Thyroid gland (tissue), 4 donors: ENCODE results near the gene ATE1. TPM values are rescaled to one million over a fixed set of nuclear protein-coding genes. Genes with fewer than 3 reads are reported as not detected.

Source experiments
- DNase-seq, 2 donors: peaks; one replicate each; pipeline ENCODE4 v3.0.0-alpha.2; 2019
- H3K27ac ChIP-seq, 3 donors: fragments of 200-600 bp; sonication (generic); 1 replicate in 2 of 3; 2 replicates in 1 of 3; pipeline ENCODE4 v1.5.1; 2016 to 2019; ENCODE audit warnings: mild to moderate bottlenecking in 1 of 3, moderate library complexity in 1 of 3
- H3K27me3 ChIP-seq: fragments of 200-600 bp; sonication (generic); one replicate; pipeline ENCODE4 v1.5.1; 2019
- H3K36me3 ChIP-seq, 2 donors: fragments of 200-600 bp; sonication (generic); one replicate each; pipeline ENCODE4 v1.5.1; 2016 to 2019
- H3K4me1 ChIP-seq, 2 donors: fragments of 200-600 bp; sonication (generic); one replicate each; pipeline ENCODE4 v1.5.1; 2017 to 2019
- H3K4me3 ChIP-seq, 3 donors: fragments of 200-600 bp; sonication (generic); replicated peaks in 1 of 3; 1 replicate in 2 of 3; 2 replicates in 1 of 3; pipeline ENCODE4 v1.5.1; 2016; ENCODE audit warnings: mild to moderate bottlenecking in 1 of 3
- H3K9me3 ChIP-seq: fragments of 200-600 bp; sonication (generic); one replicate; pipeline ENCODE4 v1.5.1; 2017
- POLR2A ChIP-seq, 2 donors: fragments of 450-650 bp; IDR thresholded peaks; one replicate each; pipeline ENCODE4 v1.6.1; 2017; ENCODE audit warnings: antibody characterized with exemption in 2 of 2, mild to moderate bottlenecking in 2 of 2, moderate library complexity in 1 of 2
- WGBS, 2 donors: methylation state at CpG; one replicate each; pipeline ENCODE4 v1.1.5; 2017; 5-methylcytosine and 5-hydroxymethylcytosine counted together
- intact Hi-C: fragments of 100-400 bp; cut with DNase I; formaldehyde crosslinking; loops from one replicate; pipeline ENCODE4 v1.15.1; 2023
- total RNA-seq, 4 donors: library from RNA; depleted of rRNA; stranded (reverse); fragments of >200 nt; gene quantifications; one replicate each; pipeline ENCODE4 v1.2.3, GENCODE V29; 2016
- TF ChIP-seq, protein P1 (sequence below), 6 experiments: fragments of 200-600 bp in 3 of 6; fragments of 450-650 bp in 3 of 6; sonication (generic) in 3 of 6; IDR thresholded peaks; one replicate each; pipeline ENCODE4 v1.5.1; 2016 to 2019; ENCODE audit warnings: antibody characterized with exemption in 6 of 6, mild to moderate bottlenecking in 2 of 6, inconsistent platforms in 1 of 6, moderate library complexity in 1 of 6

The ATE1 gene
- total RNA-seq, 4 donors from 2014 or later = 47.3 to 66.0 (median 58.0) TPM

DNA sequence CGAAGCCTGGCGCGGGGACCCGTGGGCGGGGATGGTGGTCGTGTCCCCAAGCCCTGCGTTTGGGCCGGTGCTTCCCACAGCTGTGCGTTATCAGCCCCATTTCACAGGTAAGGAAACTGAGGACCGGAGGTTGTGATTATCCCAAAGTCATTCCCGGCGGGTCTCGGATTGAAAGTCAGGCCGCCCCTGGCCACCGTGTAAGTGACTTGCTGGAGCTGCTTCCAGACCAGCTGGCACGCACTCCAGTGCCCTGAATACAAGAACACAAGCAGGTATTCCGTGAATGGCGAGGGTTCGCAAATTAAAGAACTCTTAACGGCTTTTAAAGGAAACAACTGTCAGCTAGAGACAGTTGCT is 675 bp upstream of the ATE1 start:
- peak overlapping the region; percentile 99 to 100 (median 99) for H3K27ac ChIP-seq
- no peak for TF ChIP-seq POLR2A (IDR thresholded peaks at IDR 0.05)
- TF ChIP-seq, protein P1, sequence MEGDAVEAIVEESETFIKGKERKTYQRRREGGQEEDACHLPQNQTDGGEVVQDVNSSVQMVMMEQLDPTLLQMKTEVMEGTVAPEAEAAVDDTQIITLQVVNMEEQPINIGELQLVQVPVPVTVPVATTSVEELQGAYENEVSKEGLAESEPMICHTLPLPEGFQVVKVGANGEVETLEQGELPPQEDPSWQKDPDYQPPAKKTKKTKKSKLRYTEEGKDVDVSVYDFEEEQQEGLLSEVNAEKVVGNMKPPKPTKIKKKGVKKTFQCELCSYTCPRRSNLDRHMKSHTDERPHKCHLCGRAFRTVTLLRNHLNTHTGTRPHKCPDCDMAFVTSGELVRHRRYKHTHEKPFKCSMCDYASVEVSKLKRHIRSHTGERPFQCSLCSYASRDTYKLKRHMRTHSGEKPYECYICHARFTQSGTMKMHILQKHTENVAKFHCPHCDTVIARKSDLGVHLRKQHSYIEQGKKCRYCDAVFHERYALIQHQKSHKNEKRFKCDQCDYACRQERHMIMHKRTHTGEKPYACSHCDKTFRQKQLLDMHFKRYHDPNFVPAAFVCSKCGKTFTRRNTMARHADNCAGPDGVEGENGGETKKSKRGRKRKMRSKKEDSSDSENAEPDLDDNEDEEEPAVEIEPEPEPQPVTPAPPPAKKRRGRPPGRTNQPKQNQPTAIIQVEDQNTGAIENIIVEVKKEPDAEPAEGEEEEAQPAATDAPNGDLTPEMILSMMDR (IDR thresholded peaks at IDR 0.05) = no peak
- no peaks in the 10 kb centered on the region for H3K9me3 ChIP-seq
- peak; percentile 59 to 63 for DNase-seq
- intact Hi-C loops = loop anchor here (5.0 kb wide), 1 partner anchor 124 kb away; no protein-coding TSS in a partner anchor
- H3K4me3 ChIP-seq = peak overlapping the region; percentile 82 to 100 (median 98)
- WGBS, 2 donors = 0 to 1% methylated on average over 5 to 20 of the region's 20 CpGs
- no peaks in the 10 kb centered on the region for H3K27me3 ChIP-seq
- peaks cover 26 to 28% of the 10 kb centered on the region in 2 donors for H3K4me1 ChIP-seq
- H3K36me3 ChIP-seq = no peaks in the 10 kb centered on the region

DNA sequence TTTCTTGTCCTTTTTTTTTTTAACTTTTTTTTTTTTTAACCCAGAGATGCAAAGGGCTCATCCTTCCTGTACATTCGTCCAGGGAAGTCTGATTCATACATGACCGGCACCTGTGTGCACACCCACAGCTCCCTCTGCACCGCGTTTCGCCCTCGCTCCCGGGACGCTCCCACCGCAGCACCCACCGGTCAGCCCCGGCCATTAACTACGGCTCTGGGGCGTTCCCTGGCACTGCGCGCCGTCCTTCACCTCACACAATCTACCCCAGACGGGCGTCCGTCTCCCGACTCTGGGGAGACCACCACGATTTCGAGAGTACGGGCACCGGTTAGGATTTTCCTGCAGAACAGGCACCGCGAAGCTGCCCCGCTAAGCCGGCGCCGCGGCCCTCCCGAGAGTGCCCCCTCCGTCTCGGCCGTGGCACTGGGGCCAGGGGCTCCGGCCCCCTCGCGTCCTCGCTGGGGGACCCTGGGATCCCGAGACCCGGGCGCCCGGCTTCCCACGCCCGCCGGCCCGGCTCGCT is 452 bp downstream of the ATE1 start:
- intact Hi-C loops = loop anchor here (5.0 kb wide), 1 partner anchor 125 kb away; no protein-coding TSS in a partner anchor

DNA sequence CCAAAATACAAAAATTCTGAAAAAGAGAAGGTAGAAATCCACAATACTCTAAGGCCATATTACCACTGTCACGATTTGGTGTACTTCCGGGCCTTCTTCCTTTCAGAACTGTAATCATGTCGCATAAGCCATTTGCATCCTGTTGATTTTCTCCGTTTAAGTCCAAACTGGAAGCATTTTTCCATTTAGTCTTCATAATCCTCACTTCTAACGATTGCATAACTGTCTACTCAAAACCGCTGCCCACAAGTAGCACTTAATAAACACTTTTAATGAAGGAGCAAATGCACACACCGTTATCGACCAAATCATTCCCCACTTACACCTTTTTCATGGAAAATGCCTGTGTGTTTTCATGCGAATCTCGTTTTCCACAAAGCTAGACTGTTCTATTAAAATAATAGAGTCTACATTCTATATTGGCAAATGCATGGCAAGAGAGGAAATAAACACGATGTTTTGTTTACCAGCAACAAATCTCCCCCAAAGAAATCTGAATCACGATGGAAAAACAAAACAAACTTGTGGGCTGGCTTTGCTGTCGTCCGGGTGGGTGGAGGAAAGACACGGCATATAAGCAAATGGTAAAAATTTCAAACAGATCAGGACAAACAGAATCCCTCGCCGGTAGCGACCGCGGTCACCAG is 1.0 kb downstream of the ATE1 start:
- intact Hi-C loops = loop anchor here (5.0 kb wide), 1 partner anchor 126 kb away; no protein-coding TSS in a partner anchor
- Histone ChIP-seq H3K27me3 (no peaks in the 10 kb centered on the region), H3K36me3 (peaks cover 0 to 5% of the 10 kb centered on the region in 2 donors), H3K4me1 (peaks cover 22 to 26% of the 10 kb centered on the region in 2 donors), H3K4me3 (peak overlapping the region; percentile 54 to 100 (median 86)), H3K27ac (peak overlapping the region; percentile 99 to 100 (median 99)), H3K9me3 (no peaks in the 10 kb centered on the region)
- TF ChIP-seq, protein P1 (IDR thresholded peaks at IDR 0.05) = no peak
- peak in 1 of 2 donors; percentile 30 for TF ChIP-seq POLR2A (IDR thresholded peaks at IDR 0.05)
- WGBS, 2 donors = 1 to 2% methylated on average over 20 of the region's 20 CpGs
- DNase-seq = no peak

More for the DNA sequence above, 452 bp downstream of the ATE1 start:
- peak overlapping the region; percentile 54 to 100 (median 86) for H3K4me3 ChIP-seq
- no peaks in the 10 kb centered on the region for H3K9me3 ChIP-seq
- WGBS, 2 donors = 0% methylated on average over 12 to 29 of the region's 48 CpGs
- peak overlapping the region; percentile 99 to 100 (median 99) for H3K27ac ChIP-seq
- DNase-seq = peak; percentile 64 to 67
- peaks cover 26 to 28% of the 10 kb centered on the region in 2 donors for H3K4me1 ChIP-seq
- no peaks in the 10 kb centered on the region for H3K27me3 ChIP-seq
- no peak for TF ChIP-seq POLR2A (IDR thresholded peaks at IDR 0.05)
- TF ChIP-seq, protein P1 (IDR thresholded peaks at IDR 0.05) = no peak
- H3K36me3 ChIP-seq = peaks cover 0 to 4% of the 10 kb centered on the region in 2 donors

DNA sequence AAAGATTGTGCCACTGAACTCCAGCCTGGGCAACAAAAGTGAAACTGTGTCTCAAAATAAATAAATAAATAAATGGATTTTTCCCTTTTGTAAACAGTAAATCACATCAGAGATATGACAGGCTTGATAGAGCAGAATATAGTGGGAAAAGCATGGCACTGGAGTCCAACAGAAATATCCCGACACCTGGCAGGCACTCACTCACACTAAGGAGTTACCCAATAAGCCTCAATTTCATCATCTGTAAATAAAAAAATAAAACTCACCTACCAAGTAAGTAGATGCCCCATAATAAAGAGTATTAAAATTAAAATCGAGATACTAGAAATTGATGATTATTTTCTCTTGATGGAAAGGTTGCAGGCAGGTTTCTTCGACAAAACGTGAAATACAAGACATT is 1.7 kb downstream of the ATE1 start:
- WGBS, 2 donors = 86 to 89% methylated on average over 4 of the region's 4 CpGs
- no peaks in the 10 kb centered on the region for H3K9me3 ChIP-seq
- H3K27ac ChIP-seq = peak overlapping the region; percentile 99 to 100 (median 99)
- peaks cover 0 to 5% of the 10 kb centered on the region in 2 donors for H3K36me3 ChIP-seq
- TF ChIP-seq, protein P1 (IDR thresholded peaks at IDR 0.05) = no peak
- TF ChIP-seq POLR2A (IDR thresholded peaks at IDR 0.05) = no peak
- no peaks in the 10 kb centered on the region for H3K27me3 ChIP-seq
- peaks cover 19 to 20% of the 10 kb centered on the region in 2 donors for H3K4me1 ChIP-seq
- intact Hi-C loops = loop anchor here (5.0 kb wide), 1 partner anchor 126 kb away; no protein-coding TSS in a partner anchor
- DNase-seq = no peak
- no peak overlapping the region for H3K4me3 ChIP-seq
